Stomach (tissue), 4 donors: ENCODE data around the gene PARD3.

Experiments
- EP300 ChIP-seq: sonication (generic); formaldehyde crosslinking; IDR thresholded peaks from one replicate; pipeline ENCODE4 v1.6.1; 2017; ENCODE audit warnings: antibody characterized with exemption
- POLR2AphosphoS5 ChIP-seq, 3 donors: sonication (generic); formaldehyde crosslinking; IDR thresholded peaks; one replicate each; pipeline ENCODE4 v1.6.1; 2016; ENCODE audit warnings: antibody characterized with exemption in 3 of 3
- TF ChIP-seq, protein P1 (sequence below), 7 experiments: fragments of 450-650 bp in 4 of 7; fragments of 200-600 bp in 3 of 7; sonication (generic) in 3 of 7; IDR thresholded peaks; one replicate each; pipeline ENCODE4 v1.5.1; 2016 to 2019; ENCODE audit warnings: antibody characterized with exemption in 7 of 7, control low read depth in 2 of 7, mild to moderate bottlenecking in 1 of 7

DNA sequence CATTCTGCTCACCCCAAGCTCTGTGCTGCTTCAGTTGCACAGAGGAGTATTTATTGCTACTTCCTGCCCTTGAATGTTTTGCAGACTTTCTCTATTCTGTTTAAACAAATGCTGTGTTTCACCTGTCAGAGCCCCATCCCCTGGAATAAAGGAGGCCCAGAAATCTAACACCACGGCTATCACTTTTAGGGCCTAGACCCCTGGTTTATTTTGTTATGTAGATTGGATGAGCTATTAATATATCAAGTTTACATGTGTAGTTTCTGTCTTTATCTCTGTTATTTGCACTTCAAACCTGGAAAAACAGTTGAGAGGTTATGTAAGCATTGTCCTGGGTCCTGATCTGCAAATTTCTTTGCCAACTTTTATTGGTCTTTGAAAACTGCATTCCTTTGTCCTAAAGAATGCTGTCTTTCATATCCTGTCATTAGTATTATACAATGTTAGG, 630.1 kb downstream of the PARD3 start:
- no peak for TF ChIP-seq EP300
- no peak for TF ChIP-seq POLR2AphosphoS5 (IDR thresholded peaks at IDR 0.05)
- TF ChIP-seq, protein P1, sequence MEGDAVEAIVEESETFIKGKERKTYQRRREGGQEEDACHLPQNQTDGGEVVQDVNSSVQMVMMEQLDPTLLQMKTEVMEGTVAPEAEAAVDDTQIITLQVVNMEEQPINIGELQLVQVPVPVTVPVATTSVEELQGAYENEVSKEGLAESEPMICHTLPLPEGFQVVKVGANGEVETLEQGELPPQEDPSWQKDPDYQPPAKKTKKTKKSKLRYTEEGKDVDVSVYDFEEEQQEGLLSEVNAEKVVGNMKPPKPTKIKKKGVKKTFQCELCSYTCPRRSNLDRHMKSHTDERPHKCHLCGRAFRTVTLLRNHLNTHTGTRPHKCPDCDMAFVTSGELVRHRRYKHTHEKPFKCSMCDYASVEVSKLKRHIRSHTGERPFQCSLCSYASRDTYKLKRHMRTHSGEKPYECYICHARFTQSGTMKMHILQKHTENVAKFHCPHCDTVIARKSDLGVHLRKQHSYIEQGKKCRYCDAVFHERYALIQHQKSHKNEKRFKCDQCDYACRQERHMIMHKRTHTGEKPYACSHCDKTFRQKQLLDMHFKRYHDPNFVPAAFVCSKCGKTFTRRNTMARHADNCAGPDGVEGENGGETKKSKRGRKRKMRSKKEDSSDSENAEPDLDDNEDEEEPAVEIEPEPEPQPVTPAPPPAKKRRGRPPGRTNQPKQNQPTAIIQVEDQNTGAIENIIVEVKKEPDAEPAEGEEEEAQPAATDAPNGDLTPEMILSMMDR (IDR thresholded peaks at IDR 0.05): no peak
